ENCODE data around the gene PARVB.

Gene PARVB

GRCh38 chr22:44030051-44030701 is 6.1 kb downstream of the PARVB start:
- no peak overlapping the region for H3K14ac ChIP-seq (ENCODE audit: low read length)
- H2AFZ ChIP-seq (ENCODE audit: low read length) = peak overlapping the region; percentile 31
- no peak overlapping the region for H2BK5ac ChIP-seq (ENCODE audit: low read length)
- no peaks in the 10 kb centered on the region for H3K79me1 ChIP-seq (ENCODE audit: low read depth, low read length)
- no CpG with 5 or more reads among the region's 18 CpGs for WGBS, 2 donors (ENCODE audit: extremely low coverage in 2 of 2, insufficient read length in 2 of 2, insufficient replicate concordance in 1 of 2)
- H3K27ac ChIP-seq (replicated peaks; ENCODE audit: low read length) = no peak overlapping the region
- peaks cover 0 to 4% (median 0%) of the 10 kb centered on the region in 3 experiments for H3K27me3 ChIP-seq (ENCODE audit: control insufficient read depth in 3 of 3, insufficient read depth in 3 of 3, low read depth in 1 of 3, low read length in 3 of 3)
- H2AK5ac ChIP-seq (ENCODE audit: low read depth, low read length) = peak overlapping the region; percentile 51
- no peaks in the 10 kb centered on the region for H3K36me3 ChIP-seq (replicated peaks in 1 of 2; ENCODE audit: control insufficient read depth in 2 of 2, insufficient read depth in 2 of 2, low read length in 2 of 2)
- peaks cover 0 to 4% of the 10 kb centered on the region in 2 donors for H3K9me3 ChIP-seq (replicated peaks in 1 of 2; ENCODE audit: control insufficient read depth in 2 of 2, insufficient read depth in 1 of 2, low read depth in 1 of 2, low read length in 2 of 2)
- no peak overlapping the region for H4K91ac ChIP-seq (ENCODE audit: low read depth, low read length, poor library complexity)
- H3K4me1 ChIP-seq (ENCODE audit: control insufficient read depth in 2 of 2, insufficient read depth in 1 of 2, low read depth in 1 of 2, low read length in 2 of 2) = peaks cover 0 to 3% of the 10 kb centered on the region in 2 donors
- peak overlapping the region; percentile 39 for H3K18ac ChIP-seq (ENCODE audit: low read length)
- no peak for DNase-seq (ENCODE audit: low spot score)
- no peak overlapping the region for H2BK12ac ChIP-seq (ENCODE audit: low read length)
- no peak overlapping the region for H3K23ac ChIP-seq (ENCODE audit: low read depth, low read length, poor library complexity)
- no peak overlapping the region for H3K4me3 ChIP-seq (ENCODE audit: low read length in 2 of 2)
- no peak overlapping the region for H3K4ac ChIP-seq (ENCODE audit: low read length)
- H3K4me2 ChIP-seq (ENCODE audit: insufficient read depth, low read length, poor library complexity, severe bottlenecking) = no peak overlapping the region
- H2BK15ac ChIP-seq (ENCODE audit: low read length) = peak overlapping the region; percentile 39
- no peak overlapping the region for H2BK120ac ChIP-seq (ENCODE audit: low read depth, low read length)
- no peak overlapping the region for H3K9ac ChIP-seq (ENCODE audit: low read depth, low read length, poor library complexity)
- H4K8ac ChIP-seq (ENCODE audit: low read depth, low read length) = no peak overlapping the region

- no peak overlapping the region for H2BK120ac ChIP-seq (ENCODE audit: low read depth, low read length)
- no peak overlapping the region for H3K14ac ChIP-seq (ENCODE audit: low read length)
- no peaks in the 10 kb centered on the region for H3K27me3 ChIP-seq (ENCODE audit: control insufficient read depth in 3 of 3, insufficient read depth in 3 of 3, low read depth in 1 of 3, low read length in 3 of 3)
- WGBS, 2 donors (ENCODE audit: extremely low coverage in 2 of 2, insufficient read length in 2 of 2, insufficient replicate concordance in 1 of 2) = no CpG with 5 or more reads among the region's 8 CpGs
- no peak overlapping the region for H3K4me3 ChIP-seq (ENCODE audit: low read length in 2 of 2)
- no peak overlapping the region for H3K4me2 ChIP-seq (ENCODE audit: insufficient read depth, low read length, poor library complexity, severe bottlenecking)
- no peak overlapping the region for H2BK5ac ChIP-seq (ENCODE audit: low read length)
- H3K23ac ChIP-seq (ENCODE audit: low read depth, low read length, poor library complexity) = no peak overlapping the region
- H2AFZ ChIP-seq (ENCODE audit: low read length) = peak overlapping the region; percentile 31
- no peaks in the 10 kb centered on the region for H3K36me3 ChIP-seq (replicated peaks in 1 of 2; ENCODE audit: control insufficient read depth in 2 of 2, insufficient read depth in 2 of 2, low read length in 2 of 2)
- DNase-seq (ENCODE audit: low spot score) = no peak
- H4K8ac ChIP-seq (ENCODE audit: low read depth, low read length) = no peak overlapping the region
- H3K18ac ChIP-seq (ENCODE audit: low read length) = peak overlapping the region; percentile 41
- H2AK5ac ChIP-seq (ENCODE audit: low read depth, low read length) = peak overlapping the region; percentile 38
- H3K9me3 ChIP-seq (replicated peaks in 1 of 2; ENCODE audit: control insufficient read depth in 2 of 2, insufficient read depth in 1 of 2, low read depth in 1 of 2, low read length in 2 of 2) = peaks cover 0 to 4% of the 10 kb centered on the region in 2 donors
- no peak overlapping the region for H4K91ac ChIP-seq (ENCODE audit: low read depth, low read length, poor library complexity)
- H3K27ac ChIP-seq (replicated peaks; ENCODE audit: low read length) = no peak overlapping the region
- H2BK15ac ChIP-seq (ENCODE audit: low read length) = peak overlapping the region; percentile 39
- H3K4ac ChIP-seq (ENCODE audit: low read length) = no peak overlapping the region
- H3K79me1 ChIP-seq (ENCODE audit: low read depth, low read length) = no peaks in the 10 kb centered on the region
- peaks cover 0 to 3% of the 10 kb centered on the region in 2 donors for H3K4me1 ChIP-seq (ENCODE audit: control insufficient read depth in 2 of 2, insufficient read depth in 1 of 2, low read depth in 1 of 2, low read length in 2 of 2)
- no peak overlapping the region for H3K9ac ChIP-seq (ENCODE audit: low read depth, low read length, poor library complexity)
- no peak overlapping the region for H2BK12ac ChIP-seq (ENCODE audit: low read length)
These were observed 6.6 kb downstream of the PARVB start for GRCh38 chr22:44030702-44031082.

GRCh38 chr22:44031158-44031952 is 7.3 kb downstream of the PARVB start:
- no peak for DNase-seq (ENCODE audit: low spot score)

GRCh38 chr22:44032126-44032730 is 8.1 kb downstream of the PARVB start:
- no peak overlapping the region for H2AK5ac ChIP-seq (ENCODE audit: low read depth, low read length)
- no peak overlapping the region for H3K4ac ChIP-seq (ENCODE audit: low read length)
- H4K8ac ChIP-seq (ENCODE audit: low read depth, low read length) = no peak overlapping the region
- H3K4me1 ChIP-seq (ENCODE audit: control insufficient read depth in 2 of 2, insufficient read depth in 1 of 2, low read depth in 1 of 2, low read length in 2 of 2) = peaks cover 0 to 3% of the 10 kb centered on the region in 2 donors
- peak overlapping the region; percentile 60 for H3K23ac ChIP-seq (ENCODE audit: low read depth, low read length, poor library complexity)
- no peak overlapping the region for H2BK12ac ChIP-seq (ENCODE audit: low read length)
- H3K9ac ChIP-seq (ENCODE audit: low read depth, low read length, poor library complexity) = no peak overlapping the region
- no peak overlapping the region for H2BK120ac ChIP-seq (ENCODE audit: low read depth, low read length)
- H4K91ac ChIP-seq (ENCODE audit: low read depth, low read length, poor library complexity) = no peak overlapping the region
- no peak overlapping the region for H2BK15ac ChIP-seq (ENCODE audit: low read length)
- H3K14ac ChIP-seq (ENCODE audit: low read length) = no peak overlapping the region
- H3K18ac ChIP-seq (ENCODE audit: low read length) = no peak overlapping the region
- no peaks in the 10 kb centered on the region for H3K79me1 ChIP-seq (ENCODE audit: low read depth, low read length)
- H3K4me2 ChIP-seq (ENCODE audit: insufficient read depth, low read length, poor library complexity, severe bottlenecking) = no peak overlapping the region
- no peak overlapping the region for H3K4me3 ChIP-seq (ENCODE audit: low read length in 2 of 2)
- H2BK5ac ChIP-seq (ENCODE audit: low read length) = no peak overlapping the region
- no peak for DNase-seq (ENCODE audit: low spot score)
- H3K9me3 ChIP-seq (replicated peaks in 1 of 2; ENCODE audit: control insufficient read depth in 2 of 2, insufficient read depth in 1 of 2, low read depth in 1 of 2, low read length in 2 of 2) = peaks cover 0 to 4% of the 10 kb centered on the region in 2 donors
- no CpG with 5 or more reads among the region's 14 CpGs for WGBS, 2 donors (ENCODE audit: extremely low coverage in 2 of 2, insufficient read length in 2 of 2, insufficient replicate concordance in 1 of 2)
- no peak overlapping the region for H2AFZ ChIP-seq (ENCODE audit: low read length)
- H3K36me3 ChIP-seq (replicated peaks in 1 of 2; ENCODE audit: control insufficient read depth in 2 of 2, insufficient read depth in 2 of 2, low read length in 2 of 2) = no peaks in the 10 kb centered on the region
- H3K27ac ChIP-seq (replicated peaks; ENCODE audit: low read length) = no peak overlapping the region
- H3K27me3 ChIP-seq (ENCODE audit: control insufficient read depth in 3 of 3, insufficient read depth in 3 of 3, low read depth in 1 of 3, low read length in 3 of 3) = no peaks in the 10 kb centered on the region

More at GRCh38 chr22:44031158-44031952, 7.3 kb downstream of the PARVB start:
- H3K4me2 ChIP-seq (ENCODE audit: insufficient read depth, low read length, poor library complexity, severe bottlenecking) = no peak overlapping the region
- H2BK15ac ChIP-seq (ENCODE audit: low read length) = peak overlapping the region; percentile 39
- H3K4me1 ChIP-seq (ENCODE audit: control insufficient read depth in 2 of 2, insufficient read depth in 1 of 2, low read depth in 1 of 2, low read length in 2 of 2) = peaks cover 0 to 3% of the 10 kb centered on the region in 2 donors
- H2BK5ac ChIP-seq (ENCODE audit: low read length) = no peak overlapping the region
- H3K9me3 ChIP-seq (replicated peaks in 1 of 2; ENCODE audit: control insufficient read depth in 2 of 2, insufficient read depth in 1 of 2, low read depth in 1 of 2, low read length in 2 of 2) = peaks cover 0 to 4% of the 10 kb centered on the region in 2 donors
- no peak overlapping the region for H3K23ac ChIP-seq (ENCODE audit: low read depth, low read length, poor library complexity)
- peak overlapping the region; percentile 35 for H3K18ac ChIP-seq (ENCODE audit: low read length)
- no CpG with 5 or more reads among the region's 21 CpGs for WGBS, 2 donors (ENCODE audit: extremely low coverage in 2 of 2, insufficient read length in 2 of 2, insufficient replicate concordance in 1 of 2)
- no peak overlapping the region for H4K91ac ChIP-seq (ENCODE audit: low read depth, low read length, poor library complexity)
- no peak overlapping the region for H3K4ac ChIP-seq (ENCODE audit: low read length)
- no peak overlapping the region for H3K27ac ChIP-seq (replicated peaks; ENCODE audit: low read length)
- H3K4me3 ChIP-seq (ENCODE audit: low read length in 2 of 2) = no peak overlapping the region
- H2BK12ac ChIP-seq (ENCODE audit: low read length) = no peak overlapping the region
- H4K8ac ChIP-seq (ENCODE audit: low read depth, low read length) = no peak overlapping the region
- H3K14ac ChIP-seq (ENCODE audit: low read length) = no peak overlapping the region
- H3K36me3 ChIP-seq (replicated peaks in 1 of 2; ENCODE audit: control insufficient read depth in 2 of 2, insufficient read depth in 2 of 2, low read length in 2 of 2) = no peaks in the 10 kb centered on the region
- H2AFZ ChIP-seq (ENCODE audit: low read length) = no peak overlapping the region
- no peaks in the 10 kb centered on the region for H3K79me1 ChIP-seq (ENCODE audit: low read depth, low read length)
- H2BK120ac ChIP-seq (ENCODE audit: low read depth, low read length) = no peak overlapping the region
- no peak overlapping the region for H2AK5ac ChIP-seq (ENCODE audit: low read depth, low read length)
- H3K27me3 ChIP-seq (ENCODE audit: control insufficient read depth in 3 of 3, insufficient read depth in 3 of 3, low read depth in 1 of 3, low read length in 3 of 3) = no peaks in the 10 kb centered on the region
- no peak overlapping the region for H3K9ac ChIP-seq (ENCODE audit: low read depth, low read length, poor library complexity)

Data from neuronal stem cell (in vitro differentiated cells).